HG03565 (cell line): ENCODE results near the gene UVSSA.
"Not testable (repeated sequence)": the region's sequence is repeated elsewhere in the genome, so short reads cannot be mapped to it uniquely, and the experiment has no call there.

Experiments used
- ATAC-seq: cut with Tn5 transposase; IDR thresholded peaks from one replicate; pipeline ENCODE4 v1.9.1; 2021; ENCODE audit warnings: mild to moderate bottlenecking, moderate library complexity; ENCODE audit not compliant: unreplicated experiment

UVSSA gene

GRCh38 chr4:1375761-1376322, 28.8 kb downstream of the UVSSA start:
- no peak for ATAC-seq

GRCh38 chr4:1376391-1376840, 29.4 kb downstream of the UVSSA start:
- no peak for ATAC-seq

DNA sequence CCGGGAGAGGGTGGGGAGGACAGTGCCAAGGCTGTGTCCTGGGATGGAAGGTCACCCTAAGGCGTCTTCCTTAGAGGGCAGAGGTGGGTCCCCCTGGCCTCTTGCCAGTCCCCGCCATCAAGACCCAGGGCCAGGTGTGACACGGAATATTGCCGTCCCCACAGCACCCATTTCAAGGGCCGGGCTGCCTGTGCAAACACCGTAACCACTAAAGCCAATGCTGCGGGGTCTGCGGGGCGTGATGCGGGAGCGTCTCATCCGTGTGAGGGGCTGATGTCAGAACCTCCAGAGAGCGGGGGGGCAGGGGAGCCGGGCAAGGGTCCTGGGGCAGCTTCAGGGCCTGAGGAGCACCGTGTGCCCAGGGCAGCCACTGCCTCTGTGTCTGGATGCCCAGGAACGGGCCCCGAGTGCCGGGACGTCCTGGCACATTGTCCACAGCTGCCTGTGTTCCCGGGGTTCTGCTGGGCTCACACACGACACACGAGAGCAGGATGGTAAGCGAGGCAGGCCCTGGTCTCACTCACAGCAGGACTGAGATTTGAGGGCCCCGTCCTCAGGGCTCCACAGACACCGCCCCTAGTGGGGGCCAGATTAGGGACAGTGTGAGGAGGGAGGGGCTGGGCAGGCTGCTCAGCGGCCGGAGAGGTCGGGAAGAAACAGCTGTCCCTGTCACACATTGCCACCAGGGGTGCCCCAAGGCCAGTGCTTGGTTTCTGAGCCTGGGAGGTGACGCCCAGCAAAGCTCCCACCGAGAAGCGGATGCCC, 30.0 kb downstream of the UVSSA start:
- ATAC-seq: no peak

DNA sequence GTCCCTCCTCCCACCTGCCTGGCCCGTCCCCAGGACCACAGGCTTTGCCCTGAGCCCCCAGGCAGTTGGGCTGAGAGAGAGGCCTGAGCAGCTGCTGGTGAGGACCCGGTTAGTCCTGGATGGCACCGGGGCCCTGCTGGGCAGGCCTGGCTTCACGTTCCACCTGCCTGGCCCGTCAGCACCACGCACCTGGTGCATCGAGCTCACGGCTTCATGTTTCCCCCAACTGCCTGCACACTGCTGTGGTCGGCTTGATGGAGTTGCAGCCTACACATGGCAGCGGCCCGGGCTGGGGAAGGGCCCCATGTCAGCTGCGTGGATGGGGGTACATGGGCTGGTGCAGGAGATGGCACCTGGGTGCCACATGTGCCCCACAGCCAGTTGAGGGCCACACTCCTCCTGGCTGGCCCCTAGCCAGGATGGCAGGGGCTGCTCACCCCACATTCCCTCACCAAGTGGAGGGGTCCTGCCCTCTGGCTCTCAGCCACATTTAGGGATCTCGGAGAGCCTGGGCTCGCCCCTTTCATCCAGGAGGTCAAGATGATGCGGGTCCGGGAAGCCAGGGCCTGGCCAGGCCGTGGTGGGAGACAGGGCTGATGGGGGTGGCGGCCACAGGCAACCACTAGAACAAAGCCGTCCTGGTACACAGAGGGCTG, 30.7 kb downstream of the UVSSA start:
- no peak for ATAC-seq

- no peak for ATAC-seq
These were observed 31.7 kb downstream of the UVSSA start for GRCh38 chr4:1378559-1379231.

DNA sequence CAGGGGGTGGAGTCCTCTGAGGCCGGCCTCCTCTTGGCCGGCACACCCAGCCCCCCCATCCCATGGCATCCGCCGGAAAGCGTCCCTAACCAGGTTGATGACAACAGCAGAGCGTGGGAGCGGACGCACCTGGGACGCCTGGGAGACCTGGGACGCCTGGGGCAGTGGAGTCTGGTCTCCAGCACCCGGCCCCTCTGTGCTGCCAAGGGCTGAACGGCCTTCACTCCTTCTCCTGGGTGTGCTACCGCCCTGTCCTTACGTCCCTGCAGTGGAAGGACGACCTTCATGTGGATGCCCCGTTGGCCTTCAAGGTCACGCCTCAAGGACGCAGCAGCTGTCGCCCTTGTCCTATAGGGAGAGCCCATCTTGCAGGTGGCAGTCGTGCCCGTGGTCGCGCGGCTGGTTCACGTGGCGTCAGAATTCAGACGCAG, 32.4 kb downstream of the UVSSA start:
- no peak for ATAC-seq

DNA sequence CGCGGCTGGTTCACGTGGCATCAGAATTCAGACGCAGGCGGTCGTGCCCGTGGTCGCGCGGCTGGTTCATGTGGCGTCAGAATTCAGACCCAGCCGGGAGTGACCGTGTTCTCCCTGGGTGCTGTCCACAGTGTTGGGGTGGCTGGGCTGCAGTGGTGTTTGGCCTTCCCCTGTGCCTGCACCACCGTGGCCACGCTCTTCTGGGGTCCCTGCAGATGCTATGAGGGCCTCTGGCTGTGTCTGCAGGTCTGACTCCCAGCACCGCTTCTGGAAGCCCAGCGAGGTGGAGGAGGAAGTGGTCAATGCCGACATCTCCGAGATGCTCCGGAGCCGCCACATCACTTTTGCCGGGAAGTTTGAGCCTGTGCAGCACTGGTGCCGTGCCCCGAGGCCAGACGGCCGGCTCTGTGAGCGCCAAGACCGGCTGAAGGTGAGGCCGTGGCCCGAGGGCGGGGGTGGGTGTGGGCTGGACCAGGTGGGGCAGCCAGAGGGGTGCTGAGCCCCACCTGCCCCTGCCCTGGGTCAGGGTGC, 32.9 kb downstream of the UVSSA start:
- no peak for ATAC-seq

- no peak for ATAC-seq
These were observed 33.6 kb downstream of the UVSSA start for GRCh38 chr4:1380368-1381151.

DNA sequence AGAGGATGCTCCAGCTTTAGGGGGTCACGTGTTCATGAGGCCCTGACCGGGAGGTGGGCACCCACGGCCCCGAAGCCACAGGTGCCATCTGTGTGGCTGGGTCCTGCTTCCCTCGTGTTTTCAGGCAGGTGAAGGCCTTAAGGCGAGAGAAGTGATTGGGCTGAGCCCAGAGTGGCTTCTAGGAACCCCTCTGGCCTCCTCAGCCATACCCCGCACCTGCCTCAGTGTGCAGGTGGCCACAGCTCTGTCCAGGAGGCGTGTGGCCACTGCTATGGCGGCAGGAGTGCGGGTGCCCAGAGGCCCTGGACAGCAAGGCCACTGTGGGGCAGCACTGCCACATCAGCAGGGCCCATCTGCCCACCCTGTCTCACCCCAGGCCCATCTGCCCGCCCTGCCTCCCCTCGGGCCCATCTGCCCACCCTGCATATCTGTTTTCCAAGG, 34.2 kb downstream of the UVSSA start:
- ATAC-seq: no peak

GRCh38 chr4:1381944-1382541, 35.0 kb downstream of the UVSSA start:
- no peak for ATAC-seq

GRCh38 chr4:1382776-1383727, 36.0 kb downstream of the UVSSA start:
- no peak for ATAC-seq

- ATAC-seq: no peak
These were observed 37.0 kb downstream of the UVSSA start for GRCh38 chr4:1383728-1384591.

- no peak for ATAC-seq
These were observed 37.8 kb downstream of the UVSSA start for GRCh38 chr4:1384675-1385372.

GRCh38 chr4:1385373-1386340, 38.6 kb downstream of the UVSSA start:
- ATAC-seq: no peak

GRCh38 chr4:1393363-1393762, 46.4 kb downstream of the UVSSA start:
- ATAC-seq: not testable (repeated sequence)

DNA sequence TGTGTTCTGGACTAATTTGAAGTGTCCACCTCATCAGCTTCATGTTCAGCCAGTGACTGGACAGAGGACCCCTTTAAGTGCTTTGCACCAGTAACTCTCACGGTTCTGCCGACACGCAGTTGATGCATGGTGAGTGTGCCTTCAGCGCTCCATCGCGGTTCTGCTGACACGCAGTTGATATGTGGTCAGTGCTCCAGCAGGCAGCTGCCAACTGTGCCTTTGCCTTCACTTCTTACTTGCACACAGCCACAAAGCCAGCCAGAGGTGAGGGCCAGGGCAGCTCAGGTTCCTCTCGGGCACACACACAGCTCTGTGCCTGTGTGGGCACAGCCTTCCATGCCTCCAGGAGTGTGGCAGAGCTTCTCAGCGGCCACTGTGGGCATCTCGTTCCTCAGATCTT, 46.9 kb downstream of the UVSSA start:
- no peak for ATAC-seq
